Kidney epithelial cell (primary cell): Measurements from ENCODE around the gene NCAPG2. TPM values are rescaled to one million over a fixed set of nuclear protein-coding genes. Genes with fewer than 3 reads are reported as not detected.

Experiments
- DNase-seq: peaks from one replicate; pipeline ENCODE4 v3.0.0-alpha.2; 2010; ENCODE audit warnings: low read depth
- H3K27me3 ChIP-seq: 2 replicates; pipeline ENCODE4 v1.6.0; 2011; ENCODE audit warnings: low read length; ENCODE audit not compliant: control insufficient read depth, insufficient read depth
- H3K36me3 ChIP-seq: 2 replicates; pipeline ENCODE4 v1.5.1; 2011; ENCODE audit warnings: low read length; ENCODE audit not compliant: control insufficient read depth, insufficient read depth
- H3K4me3 ChIP-seq: 2 replicates; pipeline ENCODE4 v1.5.1; 2011; ENCODE audit warnings: low read depth, mild to moderate bottlenecking, control low read depth, low read length
- CTCF ChIP-seq: IDR thresholded peaks from 2 replicates; pipeline ENCODE4 v1.5.1; 2011; ENCODE audit warnings: mild to moderate bottlenecking, moderate library complexity, low read length, control low read depth, inconsistent platforms; ENCODE audit not compliant: insufficient read depth, poor library complexity, severe bottlenecking
- total RNA-seq: library from RNA; depleted of rRNA; stranded (reverse); fragments of >200 nt; gene quantifications from 2 replicates; pipeline ENCODE4 v1.2.3, GENCODE V29; 2015

NCAPG2 gene
- total RNA-seq, 1 donor from 2014 or later = 8.5 TPM

- H3K36me3 ChIP-seq = peaks cover 1% of the 10 kb centered on the region
- no peak for DNase-seq
- no peak for TF ChIP-seq CTCF
Observed at GRCh38 chr7:158732494-158733219, 28.1 kb upstream of the NCAPG2 start.

GRCh38 chr7:158731761-158732160 lies 27.2 kb upstream of the NCAPG2 start:
- H3K4me3 ChIP-seq = no peak overlapping the region
- peaks cover 1% of the 10 kb centered on the region for H3K36me3 ChIP-seq
- no peaks in the 10 kb centered on the region for H3K27me3 ChIP-seq
- no peak for DNase-seq
- TF ChIP-seq CTCF = no peak

More at GRCh38 chr7:158732494-158733219, 28.1 kb upstream of the NCAPG2 start:
- Histone ChIP-seq H3K4me3 (no peak overlapping the region), H3K27me3 (no peaks in the 10 kb centered on the region)

- no peak overlapping the region for H3K4me3 ChIP-seq
- no peak for DNase-seq
- peaks cover 1% of the 10 kb centered on the region for H3K36me3 ChIP-seq
- TF ChIP-seq CTCF = no peak
- no peaks in the 10 kb centered on the region for H3K27me3 ChIP-seq
Observed at GRCh38 chr7:158730383-158731346, 26.1 kb upstream of the NCAPG2 start.

- H3K27me3 ChIP-seq = no peaks in the 10 kb centered on the region
- no peak for DNase-seq
- TF ChIP-seq CTCF = no peak
- peaks cover 1% of the 10 kb centered on the region for H3K36me3 ChIP-seq
- H3K4me3 ChIP-seq = no peak overlapping the region
Observed at GRCh38 chr7:158729646-158730382, 25.2 kb upstream of the NCAPG2 start.

- Histone ChIP-seq H3K27me3 (no peaks in the 10 kb centered on the region), H3K36me3 (peaks cover 1% of the 10 kb centered on the region), H3K4me3 (no peak overlapping the region)
- DNase-seq = no peak
- TF ChIP-seq CTCF = no peak
Observed at GRCh38 chr7:158728911-158729645, 24.5 kb upstream of the NCAPG2 start.
